Dedifferentiated amniotic fluid mesenchymal stem cell (primary cell): ENCODE results near the gene DISP3.

Experiments
- DNase-seq: peaks from one replicate; pipeline ENCODE4 v3.0.0-alpha.2; 2016; ENCODE audit errors: extremely low spot score

Gene DISP3

DNA sequence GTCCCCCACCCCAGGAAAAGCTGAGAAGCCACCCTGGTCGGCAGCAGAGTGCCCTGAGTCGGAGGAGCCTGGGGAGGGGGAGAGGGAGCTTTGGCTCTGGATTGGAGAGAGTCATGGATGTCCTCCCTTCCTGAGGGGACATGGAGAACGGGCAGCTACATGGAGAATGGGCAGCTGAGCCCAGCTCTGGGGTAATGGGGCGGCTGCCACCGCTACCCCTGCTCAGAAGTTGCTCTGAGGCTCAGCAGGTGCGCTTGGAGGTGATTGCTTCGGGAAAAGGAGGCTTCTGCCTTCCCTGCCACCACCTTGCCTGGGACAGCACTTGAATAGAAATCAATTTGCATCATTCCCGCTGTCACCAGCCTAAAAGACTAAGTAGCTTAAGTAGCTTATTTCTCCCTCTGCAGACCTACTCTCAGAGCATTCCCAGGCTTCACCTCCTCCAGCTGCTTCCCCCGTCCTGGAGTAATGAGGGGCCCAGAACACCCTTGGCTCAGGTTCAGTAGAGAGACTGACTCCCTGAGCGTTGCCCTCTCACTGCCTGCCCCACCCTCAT, 8.3 kb downstream of the DISP3 start:
- no peak for DNase-seq

- DNase-seq, result no peak
These were observed 9.3 kb downstream of the DISP3 start for GRCh38 chr1:11488201-11488770.

GRCh38 chr1:11488966-11489625, 10.1 kb downstream of the DISP3 start:
- no peak for DNase-seq

- DNase-seq, result no peak
These were observed 13.3 kb downstream of the DISP3 start for GRCh38 chr1:11492235-11492634.

GRCh38 chr1:11493972-11494655, 15.2 kb downstream of the DISP3 start:
- no peak for DNase-seq

DNA sequence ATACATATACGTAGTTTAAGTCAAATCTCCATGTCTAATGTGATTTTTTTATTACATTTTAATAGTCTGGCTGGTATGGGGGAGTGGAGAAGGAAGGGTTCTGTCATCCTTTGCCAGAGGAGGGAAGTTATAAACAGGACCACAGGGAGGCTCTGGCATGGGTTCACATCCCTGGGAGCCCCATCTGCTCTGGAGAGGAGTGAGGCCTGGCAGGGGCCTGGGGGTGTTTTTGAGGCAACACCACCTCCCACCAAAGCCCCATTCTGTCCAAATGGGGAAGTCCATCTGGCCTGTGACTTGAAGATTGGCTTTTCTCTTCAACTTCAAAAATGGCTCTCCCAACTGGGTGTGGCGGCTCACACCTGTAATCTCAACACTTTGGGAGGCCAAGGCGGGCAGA, 15.8 kb downstream of the DISP3 start:
- DNase-seq, result no peak

GRCh38 chr1:11495579-11495978, 16.6 kb downstream of the DISP3 start:
- DNase-seq, result no peak

GRCh38 chr1:11496551-11497080, 17.7 kb downstream of the DISP3 start:
- DNase-seq, result no peak

DNA sequence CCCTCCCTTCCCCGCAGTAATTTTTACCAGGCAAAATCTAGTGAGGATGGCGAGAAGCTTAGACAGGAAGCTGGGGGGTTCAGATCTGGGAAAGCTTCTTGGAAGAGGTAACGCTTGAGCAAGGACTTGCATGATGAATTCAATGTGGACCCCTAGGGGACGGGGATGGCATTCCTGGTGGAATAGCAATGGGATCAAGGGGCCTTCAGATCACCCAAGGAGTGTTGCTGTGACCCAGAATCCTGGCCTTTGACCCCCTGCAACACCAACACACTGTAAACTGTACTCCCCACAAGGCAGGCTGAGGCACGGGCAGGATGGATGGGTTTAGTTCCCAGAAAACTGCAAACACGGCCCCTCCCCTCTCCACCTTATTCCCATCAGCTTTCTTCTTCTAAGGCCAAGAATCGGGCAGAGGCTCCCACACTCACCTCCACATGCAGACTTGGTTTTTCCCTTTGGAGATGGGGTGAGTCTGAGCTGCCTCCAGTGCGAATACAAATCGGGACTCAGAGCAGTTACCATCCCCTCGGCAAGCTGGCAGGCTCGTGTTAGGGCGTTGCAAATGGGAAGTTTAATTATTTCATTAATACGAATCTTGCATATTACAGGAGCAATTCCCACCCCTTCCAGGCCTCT, 20.1 kb downstream of the DISP3 start:
- DNase-seq, result no peak

DNA sequence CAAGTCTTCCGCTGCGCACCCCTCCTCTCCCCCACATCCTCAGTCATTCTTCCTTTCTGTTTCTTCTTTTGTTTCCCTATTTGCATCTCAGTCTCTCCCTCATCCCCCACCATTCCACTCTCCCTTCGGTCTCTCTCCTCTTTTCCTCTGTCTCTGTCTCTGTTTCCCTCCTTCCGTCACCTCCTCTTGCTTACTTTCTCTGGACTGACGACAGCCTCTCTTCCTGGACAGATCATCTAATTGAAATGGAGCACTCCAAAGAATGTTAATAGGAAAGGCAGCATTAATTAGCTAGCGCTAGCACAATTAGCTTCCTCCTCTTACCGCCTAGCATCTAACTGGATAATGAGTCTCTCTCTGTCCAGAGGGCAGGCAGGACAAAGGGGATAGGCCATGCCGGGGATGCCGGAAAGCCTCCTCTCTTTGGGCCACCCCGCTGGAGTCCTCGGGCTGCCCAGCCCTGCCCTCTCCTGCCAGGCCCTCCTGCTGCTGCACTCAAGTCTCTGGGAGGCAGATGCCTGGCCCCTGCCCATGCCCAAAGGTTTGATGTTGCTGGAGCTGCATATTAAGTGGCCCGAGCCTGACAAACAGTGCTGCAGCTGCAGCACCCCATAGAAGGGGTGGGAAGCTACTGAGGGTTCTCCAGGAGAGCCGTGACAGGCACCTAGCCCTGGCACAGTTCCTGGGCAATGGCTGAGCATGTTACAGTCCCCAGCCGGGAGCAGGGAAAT, 20.8 kb downstream of the DISP3 start:
- DNase-seq, result no peak

DNA sequence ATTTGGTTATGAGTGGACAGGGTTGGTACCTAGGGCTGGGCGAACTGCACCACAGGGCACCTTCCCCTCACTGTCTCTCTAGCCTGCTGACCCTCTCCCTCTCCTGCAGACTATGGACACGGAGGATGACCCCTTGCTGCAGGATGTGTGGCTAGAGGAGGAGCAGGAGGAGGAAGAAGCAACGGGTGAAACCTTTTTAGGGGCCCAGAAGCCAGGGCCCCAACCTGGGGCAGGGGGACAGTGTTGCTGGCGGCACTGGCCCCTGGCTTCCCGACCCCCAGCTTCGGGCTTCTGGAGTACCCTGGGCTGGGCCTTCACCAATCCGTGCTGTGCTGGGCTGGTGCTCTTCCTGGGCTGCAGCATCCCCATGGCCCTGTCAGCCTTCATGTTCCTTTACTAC, 21.9 kb downstream of the DISP3 start:
- no peak for DNase-seq

GRCh38 chr1:11501491-11501897, 22.5 kb downstream of the DISP3 start:
- no peak for DNase-seq

DNA sequence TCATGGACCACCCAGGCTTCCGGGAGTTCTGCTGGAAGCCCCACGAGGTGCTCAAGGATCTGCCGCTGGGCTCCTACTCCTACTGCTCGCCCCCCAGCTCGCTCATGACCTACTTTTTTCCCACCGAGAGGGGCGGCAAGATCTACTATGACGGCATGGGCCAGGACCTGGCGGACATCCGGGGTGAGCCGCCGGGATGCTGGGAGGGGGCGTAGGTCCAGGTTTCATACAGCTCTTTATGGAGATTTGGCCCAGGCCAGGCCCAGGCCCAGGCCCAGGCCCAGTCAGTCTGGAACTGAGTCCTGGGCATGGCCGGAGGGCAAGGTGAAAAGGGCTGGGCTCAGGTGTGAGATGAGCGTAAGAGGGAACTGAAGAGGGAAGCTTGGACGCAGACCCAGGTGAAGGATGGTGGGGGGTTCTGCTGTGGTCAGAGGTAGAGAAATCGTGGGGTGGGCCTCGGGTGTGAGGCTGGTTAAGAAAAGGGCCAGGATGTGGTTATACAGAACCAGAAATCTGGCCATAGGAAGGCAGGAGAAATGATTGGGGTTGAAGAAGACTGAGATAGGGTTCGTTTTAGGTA, 23.0 kb downstream of the DISP3 start:
- no peak for DNase-seq

DNA sequence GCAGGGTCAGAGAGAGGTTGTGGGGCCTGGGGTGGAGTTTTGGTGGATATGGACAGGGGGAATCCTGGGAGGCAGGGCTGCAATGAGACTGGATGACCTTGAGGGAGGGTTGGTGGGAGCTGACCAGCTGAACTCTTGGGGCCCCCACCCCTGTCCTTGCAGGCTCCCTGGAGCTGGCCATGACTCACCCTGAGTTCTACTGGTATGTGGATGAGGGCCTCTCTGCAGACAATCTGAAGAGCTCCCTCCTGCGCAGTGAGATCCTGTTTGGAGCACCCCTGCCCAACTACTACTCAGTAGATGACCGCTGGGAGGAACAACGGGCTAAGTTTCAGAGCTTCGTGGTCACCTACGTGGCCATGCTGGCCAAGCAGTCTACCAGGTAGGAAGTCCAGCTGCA, 23.6 kb downstream of the DISP3 start:
- DNase-seq, result no peak

DNA sequence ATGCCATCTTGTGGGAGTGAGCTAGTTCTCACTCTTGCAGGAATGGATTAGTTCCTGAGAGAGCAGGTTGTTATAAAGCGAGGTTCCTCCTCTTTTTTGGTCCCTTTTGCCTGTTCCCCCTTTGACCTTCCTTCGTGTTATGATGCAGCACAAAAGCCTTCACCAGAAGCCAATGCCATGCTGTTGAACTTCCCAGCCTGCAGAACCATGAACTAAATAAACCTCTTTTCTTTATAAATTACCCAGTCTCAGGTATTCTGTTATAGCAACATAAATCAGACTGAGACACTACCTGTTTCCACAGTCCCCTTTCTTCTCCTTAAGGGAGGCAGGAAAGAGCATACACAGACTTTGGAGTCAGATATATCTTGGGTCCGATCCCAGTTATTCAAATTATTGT, 25.6 kb downstream of the DISP3 start:
- DNase-seq, result no peak

- DNase-seq, result no peak
These were observed 26.9 kb downstream of the DISP3 start for GRCh38 chr1:11505591-11506538.

GRCh38 chr1:11507309-11507708, 28.4 kb downstream of the DISP3 start:
- no peak for DNase-seq

DNA sequence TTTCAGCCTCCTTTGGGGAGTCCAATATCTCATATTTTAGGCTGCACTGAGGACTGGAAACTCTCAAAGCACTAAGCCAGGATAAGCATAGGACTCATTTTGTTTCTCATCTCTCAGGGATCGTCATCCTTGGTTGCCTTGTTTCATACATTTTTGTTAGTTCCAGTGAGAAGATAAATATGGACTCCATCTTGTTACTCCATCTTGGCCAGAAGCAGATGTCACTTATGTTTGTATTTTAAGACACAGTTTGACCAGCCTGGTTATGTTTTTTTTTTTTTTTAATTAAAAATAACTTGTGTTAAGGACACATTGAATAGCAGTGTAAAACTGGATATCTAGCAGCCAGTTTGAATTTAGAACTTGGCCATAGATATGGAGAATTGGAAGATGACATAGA, 34.7 kb downstream of the DISP3 start:
- no peak for DNase-seq

DNA sequence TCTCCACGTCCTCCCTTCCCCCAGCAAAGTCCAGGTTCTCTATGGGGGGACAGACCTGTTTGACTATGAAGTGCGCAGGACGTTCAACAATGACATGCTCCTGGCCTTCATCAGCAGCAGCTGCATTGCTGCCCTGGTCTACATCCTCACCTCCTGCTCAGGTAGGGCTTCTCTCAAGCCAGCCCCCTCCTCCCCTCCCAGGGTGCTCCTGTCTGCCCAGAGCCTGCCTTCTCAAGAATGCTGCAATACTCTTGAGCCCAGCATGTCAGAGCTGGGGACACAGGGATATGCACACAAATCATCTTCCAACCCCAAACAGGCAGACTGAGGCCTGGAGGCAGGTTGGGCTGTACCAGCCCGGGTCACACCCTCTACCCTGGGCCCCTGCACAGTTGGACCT, 35.4 kb downstream of the DISP3 start:
- no peak for DNase-seq
